NCI-H2171 (cell line): ENCODE data around the gene SCD5.

Experiments used
- DNase-seq: peaks from one replicate; lab custom pipeline; 2025; lab: John Stamatoyannopoulos, UW

Gene SCD5

DNA sequence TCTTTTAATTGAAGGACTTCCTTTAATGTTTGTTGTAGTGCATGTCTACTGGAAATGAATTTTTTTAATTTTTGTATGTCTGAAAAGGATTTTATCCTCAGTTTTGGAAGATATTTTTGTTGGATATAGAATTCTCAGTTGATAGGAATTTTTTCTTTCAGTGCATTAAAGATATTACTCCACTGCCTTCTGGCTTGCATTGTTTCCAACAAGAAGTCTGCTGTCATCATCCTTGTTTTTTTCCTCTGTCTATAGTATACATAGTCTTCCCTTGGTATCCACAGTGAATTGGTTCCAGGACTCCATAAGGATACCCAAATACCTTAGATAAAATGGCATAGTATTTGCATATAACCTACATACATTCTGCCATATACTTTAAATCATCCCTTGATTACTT is 33.5 kb downstream of the SCD5 start:
- no peak for DNase-seq

DNA sequence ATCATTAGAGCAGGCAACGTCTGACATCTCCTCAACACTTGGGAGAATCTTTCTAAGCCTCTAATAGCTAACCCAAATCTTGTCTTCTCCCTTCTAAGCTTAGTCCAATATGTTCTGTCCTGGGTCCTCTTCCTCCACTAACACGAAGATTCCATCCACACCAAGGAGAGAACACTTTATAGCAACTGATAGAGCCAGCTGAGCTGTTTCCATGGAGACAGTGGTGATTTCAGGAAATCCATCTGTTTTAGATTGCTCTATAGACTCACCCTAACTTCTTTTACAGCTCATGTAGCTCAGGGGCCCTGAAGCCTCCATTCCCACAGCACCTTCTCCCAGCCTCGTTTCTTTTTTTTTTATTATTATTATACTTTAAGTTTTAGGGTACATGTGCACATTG is 37.4 kb downstream of the SCD5 start:
- no peak for DNase-seq

DNA sequence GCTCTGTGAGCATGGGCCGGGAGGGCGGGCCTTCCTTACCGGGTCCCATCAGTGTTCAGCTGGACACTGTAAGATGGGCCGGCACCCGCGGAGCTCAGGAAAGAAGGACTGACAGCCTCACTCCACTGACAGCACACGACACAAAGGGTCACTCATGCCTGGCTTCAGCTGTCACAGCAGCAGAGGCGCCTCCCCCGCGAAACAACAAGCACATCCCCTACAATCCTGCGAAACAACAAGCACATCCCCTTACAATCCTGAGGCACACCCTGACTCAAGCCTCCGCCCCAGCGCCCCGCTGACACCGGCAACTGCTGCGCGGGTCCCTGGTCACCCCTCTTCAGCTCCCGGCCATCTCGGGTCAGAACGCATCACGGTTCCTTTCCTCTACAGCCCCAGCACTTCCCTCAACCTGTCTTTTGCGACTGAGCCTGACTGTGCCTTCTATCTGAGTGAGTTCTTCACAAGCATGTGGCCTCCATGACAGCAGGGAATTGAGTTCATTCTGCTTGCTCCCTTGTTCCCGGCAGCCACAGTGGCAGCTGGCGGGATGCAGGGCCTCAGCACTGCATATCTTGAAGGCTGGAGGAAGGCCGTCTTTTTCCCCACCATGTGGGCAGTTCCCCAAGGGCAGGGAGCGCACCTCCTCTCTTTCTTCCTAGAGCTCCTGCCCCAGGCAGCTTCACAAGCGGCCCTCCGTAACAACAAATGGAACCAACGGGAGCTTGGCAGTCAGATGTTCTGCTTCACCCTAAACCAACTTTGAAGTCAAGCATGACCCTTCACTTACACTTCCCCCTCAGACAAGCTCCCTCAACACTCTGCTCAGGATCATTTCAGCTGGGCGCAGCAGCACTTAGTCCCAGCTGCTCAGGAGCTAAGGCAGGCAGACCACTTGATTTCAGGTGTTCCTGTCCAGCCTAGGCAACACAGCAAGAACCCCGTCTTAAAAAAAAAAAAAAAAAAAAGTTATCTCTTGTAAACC is 39.6 kb downstream of the SCD5 start:
- DNase-seq: no peak

- no peak for DNase-seq
Observed at GRCh38 chr4:82756061-82756460, 42.5 kb downstream of the SCD5 start.

- DNase-seq: no peak
Observed at GRCh38 chr4:82755650-82756049, 42.9 kb downstream of the SCD5 start.

DNA sequence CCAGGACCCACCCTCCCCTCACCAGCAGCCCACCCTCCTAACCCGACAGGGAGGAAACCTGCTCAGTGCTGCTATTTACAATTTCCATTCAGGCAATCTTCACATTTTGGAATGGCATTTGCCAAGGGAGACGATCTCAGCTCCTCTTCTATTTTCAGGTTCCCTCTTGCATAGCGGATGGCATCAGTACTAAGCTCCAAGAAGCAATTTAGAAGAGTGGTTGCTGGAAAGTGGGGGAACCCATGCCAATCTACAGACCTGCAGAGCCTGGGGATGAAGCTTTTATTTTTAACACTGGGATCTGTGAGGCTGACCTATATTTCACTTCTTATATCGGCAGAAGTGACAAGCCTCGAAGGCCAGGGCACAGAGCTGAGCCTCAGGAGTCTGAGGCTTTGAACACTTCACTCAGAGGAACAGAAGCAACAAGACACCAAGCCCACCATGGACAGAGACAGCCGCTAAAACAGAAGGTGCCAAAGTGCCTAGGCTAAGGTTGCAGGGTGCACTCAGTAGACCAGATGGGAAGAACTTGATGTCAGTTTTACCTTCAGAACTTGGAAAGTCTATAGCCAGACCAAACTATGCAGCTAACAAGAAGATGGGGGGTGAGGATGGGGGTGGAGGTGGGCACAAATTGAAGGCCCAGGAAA is 44.0 kb downstream of the SCD5 start:
- DNase-seq: no peak

GRCh38 chr4:82753725-82754410 is 44.7 kb downstream of the SCD5 start:
- DNase-seq: peak; percentile 71

DNA sequence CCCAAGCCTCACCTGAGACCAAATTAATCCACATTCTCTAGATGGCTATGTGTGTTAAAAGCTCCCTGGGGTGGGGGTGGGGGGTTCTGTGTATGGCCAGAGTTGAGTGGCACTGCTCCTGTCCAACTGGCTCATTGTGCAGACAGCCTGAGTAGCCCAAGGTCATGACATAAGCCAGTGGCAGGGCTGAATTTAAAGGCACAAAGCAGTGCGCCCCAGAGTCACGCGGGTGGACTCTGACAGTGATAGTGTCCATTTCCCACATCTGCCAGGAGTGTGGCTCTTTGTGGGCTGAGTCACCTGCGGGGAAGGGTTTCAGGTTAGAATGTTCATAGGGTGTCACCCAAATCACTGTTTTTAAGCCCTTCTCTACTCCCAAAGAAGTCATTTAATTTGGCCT is 45.4 kb downstream of the SCD5 start:
- no peak for DNase-seq

DNA sequence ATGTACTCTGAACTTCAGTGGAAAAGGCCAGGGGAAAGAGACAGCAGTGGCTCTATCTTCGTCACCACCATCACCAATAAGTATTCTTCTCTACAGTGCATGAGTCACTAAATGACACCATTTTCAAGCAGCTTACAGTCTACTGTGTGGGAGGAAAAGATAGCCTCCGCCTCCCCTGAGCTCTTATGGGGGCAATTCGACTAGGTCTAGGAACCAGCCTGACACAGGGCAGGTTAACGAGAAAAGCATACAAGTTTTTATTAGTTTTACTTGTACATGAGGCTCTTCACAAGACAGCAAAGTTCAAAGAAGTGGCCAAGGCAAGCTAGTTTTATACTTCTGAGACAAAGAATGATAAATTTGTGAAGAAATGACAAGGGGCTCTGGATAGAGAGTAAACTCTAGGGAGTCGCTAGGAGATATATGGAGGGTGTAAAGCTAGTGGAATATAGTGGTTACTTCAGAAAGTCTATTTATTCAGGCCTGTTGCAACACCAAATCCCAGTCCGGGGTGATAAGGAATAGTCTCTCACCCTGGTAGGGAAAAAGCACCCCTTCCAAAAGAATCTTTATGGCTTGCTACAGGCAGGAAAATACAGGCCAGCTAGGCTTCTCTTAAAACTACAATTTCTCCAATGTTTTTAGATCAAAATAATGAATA is 49.7 kb downstream of the SCD5 start:
- no peak for DNase-seq

GRCh38 chr4:82747686-82748575 is 50.7 kb downstream of the SCD5 start:
- peak; percentile 7 for DNase-seq

GRCh38 chr4:82746705-82747574 is 51.7 kb downstream of the SCD5 start:
- DNase-seq: no peak

DNA sequence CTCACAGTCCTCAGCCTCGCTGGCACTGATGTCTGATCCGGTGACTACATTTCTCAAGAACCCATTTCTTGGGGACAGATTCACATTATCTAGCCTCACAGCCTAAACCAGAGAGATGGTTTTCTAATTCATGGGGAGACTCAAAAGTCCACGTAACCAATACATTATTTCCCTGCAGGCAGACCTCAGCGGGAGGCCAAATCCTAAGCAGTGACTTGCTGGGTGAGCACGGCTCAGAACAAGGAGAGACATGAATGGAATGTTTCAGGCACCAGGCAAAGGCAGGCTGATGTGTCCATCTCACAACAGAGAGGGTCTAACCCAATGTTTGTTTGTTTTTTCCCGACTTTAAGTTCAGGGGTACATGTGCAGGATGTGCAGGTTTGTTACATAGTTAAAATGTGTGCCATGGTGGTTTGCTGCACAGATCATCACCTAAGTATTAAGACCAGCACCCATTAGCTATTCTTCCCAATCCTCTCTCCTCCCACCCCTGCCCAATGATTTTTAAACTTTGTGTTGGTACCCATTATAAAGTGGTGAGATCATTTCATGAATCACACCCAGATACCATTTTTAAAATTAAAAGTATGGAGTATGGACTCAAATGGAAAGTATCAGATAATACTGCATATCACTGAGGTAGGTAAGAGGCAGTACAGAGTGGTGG is 53.3 kb downstream of the SCD5 start:
- DNase-seq: no peak

- DNase-seq: no peak
Observed at GRCh38 chr4:82744284-82744968, 54.2 kb downstream of the SCD5 start.

DNA sequence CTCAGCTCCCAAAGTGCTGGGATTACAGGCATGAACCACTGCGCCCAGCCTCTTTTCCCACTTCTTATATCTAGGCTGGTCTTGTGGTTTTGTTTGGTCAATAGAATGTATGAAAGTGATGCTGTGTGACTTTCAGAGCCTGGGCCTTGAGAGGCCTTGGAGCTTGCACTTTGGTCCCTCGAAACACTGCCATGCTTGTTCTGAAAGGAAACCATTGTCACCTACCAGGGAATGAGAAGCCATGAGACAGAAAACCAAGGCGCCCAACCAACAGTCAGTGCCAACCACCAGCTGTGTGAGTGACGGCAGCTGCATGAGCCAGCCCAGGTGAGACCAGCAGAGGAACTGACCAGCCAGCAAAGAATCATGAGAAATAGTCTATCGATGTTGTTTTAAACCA is 57.4 kb downstream of the SCD5 start:
- DNase-seq: no peak

DNA sequence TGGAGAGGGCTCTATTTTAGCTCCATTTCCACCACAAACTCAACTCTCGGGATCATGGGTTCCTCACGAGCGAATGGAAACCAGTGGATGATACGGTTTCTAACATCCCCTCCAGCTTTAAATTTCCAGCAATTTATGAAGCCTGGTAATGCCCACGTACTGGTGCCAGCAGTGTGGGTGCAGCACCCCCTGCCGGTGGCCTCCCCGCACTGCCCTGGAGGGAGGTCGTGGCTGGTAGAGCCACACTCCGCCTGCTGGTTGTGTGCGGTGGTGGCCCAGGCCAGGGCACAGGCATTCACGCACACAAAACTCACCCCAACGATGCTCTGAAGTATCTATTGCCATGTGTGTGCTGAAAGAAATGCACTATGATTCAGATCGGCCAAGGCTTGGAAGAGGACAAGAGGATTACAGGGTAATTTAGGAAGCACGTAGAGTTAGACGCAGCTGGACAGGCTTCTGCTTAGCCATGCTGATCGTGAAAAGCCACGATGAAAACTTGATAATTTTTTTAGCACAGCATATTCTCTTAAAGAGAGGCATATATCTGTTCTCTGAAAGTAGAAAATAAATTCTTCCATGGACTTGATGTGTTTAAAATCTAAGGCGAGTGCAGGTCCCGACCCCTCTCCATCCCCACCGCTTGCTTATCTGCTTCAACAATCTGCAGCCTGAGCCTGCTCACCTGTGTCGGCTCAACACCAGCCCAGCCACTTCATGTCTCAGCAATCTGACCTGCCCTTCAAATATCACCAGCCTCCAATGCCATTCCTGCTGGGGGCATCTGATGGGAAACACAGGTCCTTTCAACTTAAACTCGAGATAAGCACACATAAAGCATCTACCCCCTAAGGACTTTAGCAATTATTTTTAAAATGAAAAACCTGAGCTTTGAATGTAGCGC is 59.1 kb downstream of the SCD5 start:
- DNase-seq: no peak

GRCh38 chr4:82737354-82737753 is 61.2 kb downstream of the SCD5 start:
- no peak for DNase-seq

DNA sequence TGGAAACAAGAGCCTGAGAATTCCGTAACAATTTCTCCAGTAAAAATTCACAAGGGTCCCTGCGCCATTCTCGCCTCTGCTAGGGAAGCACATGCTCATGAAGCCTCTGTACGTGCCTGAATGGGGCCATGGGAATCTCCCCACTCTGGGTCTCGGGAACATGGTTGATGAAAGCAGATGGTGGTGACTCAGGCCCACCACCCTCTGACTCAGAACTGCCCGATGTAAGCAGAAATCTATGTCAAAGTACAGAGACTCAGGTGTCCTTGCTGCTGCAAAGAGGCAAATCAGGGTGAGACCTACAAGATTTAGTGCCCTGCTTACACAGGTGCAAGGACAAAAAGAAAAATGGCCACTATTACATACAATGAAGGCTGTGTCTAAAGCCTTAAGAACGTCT is 65.0 kb downstream of the SCD5 start:
- DNase-seq: no peak

DNA sequence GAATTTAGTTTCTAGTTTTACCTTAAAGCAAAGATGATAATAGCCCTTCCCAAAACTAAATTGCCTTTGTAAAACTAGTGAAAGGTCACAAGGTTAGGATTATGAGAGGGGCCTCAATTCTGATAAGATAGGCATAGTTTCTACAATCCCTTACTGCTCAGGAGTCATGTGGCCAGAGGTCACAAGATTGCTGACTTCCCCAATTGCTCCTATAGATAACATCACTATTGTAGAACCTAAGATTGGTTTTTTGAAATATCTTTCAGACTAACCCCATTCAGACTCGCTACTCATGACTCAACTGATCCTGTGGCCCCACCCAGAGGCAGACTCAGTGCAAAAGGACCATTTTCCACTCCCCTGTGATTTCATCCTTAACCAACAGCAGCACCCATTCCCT is 70.3 kb downstream of the SCD5 start:
- no peak for DNase-seq
